Activated CD4-positive, alpha-beta memory T cell treated with anti-CD3 and anti-CD28 coated beads, Interleukin-2, amount 10 ng/mL, durations not matched to agents 7 days and 5 days (primary cell): ENCODE measurements around the gene OTUD3. TPM values are rescaled to one million over a fixed set of nuclear protein-coding genes. Genes with fewer than 3 reads are reported as not detected.

Source experiments
- CTCF ChIA-PET: fragments of 350-600 bp; sonication (Branson Sonifier 250); formaldehyde crosslinking; loops from one replicate; lab custom pipeline; 2021; ENCODE audit warnings: antibody characterized with exemption, inconsistent platforms; lab: Charles Lee
- POLR2A ChIA-PET: fragments of 350-600 bp; sonication (Branson Sonifier 250); formaldehyde crosslinking; loops from one replicate; lab custom pipeline; 2021; ENCODE audit warnings: antibody characterized with exemption; lab: Charles Lee
- DNase-seq: peaks from one replicate; pipeline ENCODE4 v3.0.0-alpha.2; 2020
- H3K27ac Mint-ChIP-seq: one replicate; pipeline ENCODE4 v1.8.0; 2021; ENCODE audit warnings: mild to moderate bottlenecking, mixed read lengths
- H3K27me3 Mint-ChIP-seq: one replicate; pipeline ENCODE4 v1.8.0; 2021; ENCODE audit warnings: mixed read lengths
- H3K36me3 Mint-ChIP-seq: one replicate; pipeline ENCODE4 v1.8.0; 2021; ENCODE audit warnings: low read depth, mixed read lengths
- H3K4me1 Mint-ChIP-seq: one replicate; pipeline ENCODE4 v1.8.0; 2021; ENCODE audit warnings: mixed read lengths
- H3K4me3 Mint-ChIP-seq: one replicate; pipeline ENCODE4 v1.8.0; 2021; ENCODE audit warnings: mild to moderate bottlenecking, mixed read lengths
- H3K9me3 Mint-ChIP-seq: one replicate; pipeline ENCODE4 v1.8.0; 2021; ENCODE audit warnings: mixed read lengths
- total RNA-seq, 2 experiments: library from RNA; stranded (reverse); gene quantifications; one replicate each; pipeline ENCODE4 v1.2.3, GENCODE V29; 2021

OTUD3 gene
- total RNA-seq, 2 experiments from 2014 or later: 6.7 to 7.6 TPM

DNA sequence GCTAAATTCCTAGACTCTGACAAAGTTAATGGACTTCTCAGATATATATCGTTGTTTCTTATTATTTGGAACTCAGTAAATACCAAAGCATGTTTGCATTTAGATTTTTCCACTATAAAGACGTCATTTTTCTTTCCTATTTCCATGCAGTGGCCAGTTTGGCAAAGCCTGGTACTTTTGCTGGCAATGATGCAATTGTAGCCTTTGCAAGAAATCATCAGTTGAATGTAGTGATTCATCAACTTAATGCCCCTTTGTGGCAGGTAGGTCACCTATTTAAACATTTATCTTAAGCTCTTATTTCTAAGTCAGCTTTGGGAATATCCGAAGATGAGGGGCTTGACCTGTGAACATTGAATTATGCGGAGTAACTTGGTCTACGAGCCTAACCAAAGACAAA lies 12.0 kb downstream of the OTUD3 start:
- Mint-ChIP-seq H3K27ac (no peak overlapping the region), H3K27me3 (no peaks in the 10 kb centered on the region), H3K4me1 (no peaks in the 10 kb centered on the region), H3K4me3 (no peak overlapping the region), H3K36me3 (peaks cover 46% of the 10 kb centered on the region), H3K9me3 (no peaks in the 10 kb centered on the region)
- DNase-seq: no peak
- CTCF ChIA-PET: interaction anchor here (0.9 to 1.8 kb wide), 4 partner anchors 11 to 232 kb away, joined by 3 to 5 read pairs (median 4); partner anchors contain the start of gene OTUD3
- POLR2A ChIA-PET: no interaction called here

DNA sequence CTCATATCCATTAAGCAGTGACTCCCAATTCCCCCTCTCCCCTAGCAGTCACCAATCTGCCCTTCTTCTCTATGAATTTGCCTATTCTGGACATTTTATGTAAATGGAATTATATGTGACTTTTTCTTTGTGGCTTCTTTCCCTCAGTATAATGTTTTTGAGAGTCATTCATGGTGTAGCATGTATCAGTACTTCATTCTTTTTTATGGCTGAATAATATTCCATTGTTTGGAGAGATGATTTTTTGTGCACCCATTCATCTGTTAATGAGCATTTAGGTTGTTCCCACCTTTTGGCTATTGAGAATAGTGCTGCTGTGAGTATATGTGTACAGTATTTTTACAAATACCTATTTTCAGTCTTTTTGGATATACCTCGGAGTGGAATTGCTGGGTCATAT lies 19.5 kb downstream of the OTUD3 start:
- ChIA-PET POLR2A (no interaction called here), CTCF (interaction anchor here (0.8 kb wide), 1 partner anchor 311 kb away, joined by 3 read pairs; no protein-coding TSS in a partner anchor)
- no peaks in the 10 kb centered on the region for H3K27me3 Mint-ChIP-seq
- H3K4me3 Mint-ChIP-seq: no peak overlapping the region
- peaks cover 2% of the 10 kb centered on the region for H3K9me3 Mint-ChIP-seq
- no peak overlapping the region for H3K27ac Mint-ChIP-seq
- H3K4me1 Mint-ChIP-seq: no peaks in the 10 kb centered on the region
- DNase-seq: no peak
- peaks cover 56% of the 10 kb centered on the region for H3K36me3 Mint-ChIP-seq

DNA sequence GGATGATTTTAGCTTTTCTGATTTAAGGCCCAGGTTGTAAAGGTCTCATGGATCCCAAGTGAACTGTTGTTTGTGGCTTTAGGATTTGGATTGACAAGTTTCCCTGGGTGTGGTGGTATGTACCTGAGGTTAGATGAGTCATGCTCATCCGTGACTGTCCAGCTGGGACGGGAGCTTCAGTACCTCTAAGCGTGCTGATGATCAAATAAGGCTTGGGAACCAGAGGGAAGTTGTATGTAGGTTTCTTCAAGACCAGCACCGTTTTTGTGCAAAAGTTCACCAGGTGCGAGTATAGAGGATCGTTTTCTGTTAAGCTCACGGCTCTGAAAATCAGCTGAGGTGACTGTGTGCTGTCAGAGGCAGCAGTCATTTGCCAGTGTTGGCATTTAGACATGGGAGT lies 21.4 kb downstream of the OTUD3 start:
- H3K27ac Mint-ChIP-seq: no peak overlapping the region
- POLR2A ChIA-PET: no interaction called here
- H3K36me3 Mint-ChIP-seq: peaks cover 69% of the 10 kb centered on the region
- no peaks in the 10 kb centered on the region for H3K4me1 Mint-ChIP-seq
- H3K4me3 Mint-ChIP-seq: no peak overlapping the region
- H3K9me3 Mint-ChIP-seq: peaks cover 2% of the 10 kb centered on the region
- no peak for DNase-seq
- CTCF ChIA-PET: no interaction called here
- no peaks in the 10 kb centered on the region for H3K27me3 Mint-ChIP-seq

DNA sequence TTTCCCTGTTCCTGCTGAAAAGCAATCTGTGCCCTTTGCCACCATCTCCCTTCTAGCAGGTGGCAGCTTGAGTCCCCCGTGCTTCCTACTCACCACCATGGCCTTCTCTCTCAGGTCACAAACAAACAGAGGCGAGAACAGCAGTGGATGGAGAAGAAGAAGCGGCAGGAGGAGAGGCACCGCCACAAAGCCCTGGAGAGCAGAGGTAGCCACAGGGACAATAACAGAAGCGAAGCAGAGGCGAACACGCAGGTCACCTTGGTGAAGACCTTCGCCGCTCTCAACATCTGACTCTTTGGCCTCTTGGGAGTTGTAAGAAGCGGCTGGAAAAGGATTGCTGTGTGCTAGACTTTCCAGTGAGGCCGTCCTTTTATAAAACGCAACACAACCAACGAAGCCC lies 25.3 kb downstream of the OTUD3 start:
- H3K9me3 Mint-ChIP-seq: no peaks in the 10 kb centered on the region
- no peaks in the 10 kb centered on the region for H3K27me3 Mint-ChIP-seq
- H3K27ac Mint-ChIP-seq: no peak overlapping the region
- ChIA-PET POLR2A (no interaction called here), CTCF (interaction anchor here (1.4 kb wide), 1 partner anchor 10 kb away, joined by 5 read pairs; no protein-coding TSS in a partner anchor)
- peaks cover 68% of the 10 kb centered on the region for H3K36me3 Mint-ChIP-seq
- DNase-seq: no peak
- H3K4me3 Mint-ChIP-seq: no peak overlapping the region
- no peaks in the 10 kb centered on the region for H3K4me1 Mint-ChIP-seq

DNA sequence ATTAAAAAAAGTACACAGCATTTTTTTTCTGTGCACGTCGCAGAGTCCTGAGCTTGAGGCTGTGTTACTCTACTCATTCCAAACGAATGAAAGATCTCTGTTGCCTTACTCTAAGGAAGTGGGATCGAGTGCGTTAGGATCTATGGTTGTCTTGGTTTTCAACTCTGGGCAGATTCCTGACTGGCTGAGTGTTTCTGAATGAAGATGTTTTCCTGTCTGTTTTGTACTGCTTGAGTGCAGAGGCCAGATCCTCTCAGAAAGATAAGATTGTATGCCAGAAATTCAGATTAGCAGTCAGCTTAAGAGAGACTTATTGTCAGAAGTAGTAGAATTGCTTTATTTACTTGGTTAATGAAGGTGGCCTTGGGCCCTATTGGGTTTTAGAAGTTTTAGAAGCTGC lies 27.2 kb downstream of the OTUD3 start:
- H3K36me3 Mint-ChIP-seq: peaks cover 68% of the 10 kb centered on the region
- H3K4me1 Mint-ChIP-seq: no peaks in the 10 kb centered on the region
- DNase-seq: no peak
- no peak overlapping the region for H3K27ac Mint-ChIP-seq
- no peaks in the 10 kb centered on the region for H3K27me3 Mint-ChIP-seq
- H3K4me3 Mint-ChIP-seq: no peak overlapping the region
- POLR2A ChIA-PET: no interaction called here
- H3K9me3 Mint-ChIP-seq: no peaks in the 10 kb centered on the region
- CTCF ChIA-PET: no interaction called here

DNA sequence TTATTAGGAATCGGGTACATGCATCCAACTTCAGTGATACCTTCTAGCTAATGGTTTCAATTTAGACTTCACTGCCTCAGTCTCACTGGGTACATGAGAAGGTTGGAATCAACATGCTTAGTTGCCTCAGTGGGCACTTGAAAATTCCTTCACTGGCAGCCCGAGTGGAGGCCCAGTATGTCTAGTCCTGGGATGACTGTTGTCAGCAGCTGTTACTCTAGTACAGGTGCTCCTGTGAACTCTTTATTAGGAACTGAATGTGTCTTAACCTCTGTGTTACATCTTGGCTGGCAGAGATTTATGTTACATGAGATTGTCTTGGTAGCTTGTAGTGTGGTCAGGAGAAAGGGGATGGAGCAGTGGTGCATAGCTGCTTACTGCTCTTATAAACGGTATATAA lies 27.8 kb downstream of the OTUD3 start:
- H3K4me3 Mint-ChIP-seq: no peak overlapping the region
- peaks cover 62% of the 10 kb centered on the region for H3K36me3 Mint-ChIP-seq
- H3K27me3 Mint-ChIP-seq: no peaks in the 10 kb centered on the region
- no peak overlapping the region for H3K27ac Mint-ChIP-seq
- no peaks in the 10 kb centered on the region for H3K9me3 Mint-ChIP-seq
- no peak for DNase-seq
- ChIA-PET CTCF (interaction anchor here (0.7 to 1.1 kb wide), 2 partner anchors 261 to 303 kb away, joined by 3 read pairs; no protein-coding TSS in a partner anchor), POLR2A (no interaction called here)
- no peaks in the 10 kb centered on the region for H3K4me1 Mint-ChIP-seq

DNA sequence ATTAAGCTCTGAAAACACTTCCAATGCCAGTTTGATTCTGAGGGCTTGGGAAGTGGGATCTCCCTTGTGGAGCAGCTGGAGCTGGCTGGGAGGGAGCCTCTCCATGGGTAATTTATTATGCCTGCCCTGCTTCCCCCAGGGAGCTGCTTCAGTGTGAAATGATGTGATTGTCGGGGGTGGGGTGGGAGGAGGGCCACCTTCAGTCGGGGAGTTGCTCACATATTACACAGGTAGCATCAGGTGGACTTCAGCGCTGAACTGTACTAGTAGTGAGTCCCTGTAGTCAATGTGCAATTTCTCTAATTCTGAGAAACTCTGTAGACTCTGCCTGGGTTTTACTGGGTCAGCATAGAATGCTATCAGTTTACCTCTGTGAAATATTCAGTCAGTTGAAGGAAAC lies 28.5 kb downstream of the OTUD3 start:
- Mint-ChIP-seq H3K4me1 (no peaks in the 10 kb centered on the region), H3K9me3 (no peaks in the 10 kb centered on the region), H3K27ac (no peak overlapping the region), H3K27me3 (no peaks in the 10 kb centered on the region), H3K4me3 (no peak overlapping the region), H3K36me3 (peaks cover 59% of the 10 kb centered on the region)
- CTCF ChIA-PET: interaction anchor here (0.7 to 1.1 kb wide), 2 partner anchors 261 to 303 kb away, joined by 3 read pairs; no protein-coding TSS in a partner anchor
- DNase-seq: no peak
- POLR2A ChIA-PET: no interaction called here

DNA sequence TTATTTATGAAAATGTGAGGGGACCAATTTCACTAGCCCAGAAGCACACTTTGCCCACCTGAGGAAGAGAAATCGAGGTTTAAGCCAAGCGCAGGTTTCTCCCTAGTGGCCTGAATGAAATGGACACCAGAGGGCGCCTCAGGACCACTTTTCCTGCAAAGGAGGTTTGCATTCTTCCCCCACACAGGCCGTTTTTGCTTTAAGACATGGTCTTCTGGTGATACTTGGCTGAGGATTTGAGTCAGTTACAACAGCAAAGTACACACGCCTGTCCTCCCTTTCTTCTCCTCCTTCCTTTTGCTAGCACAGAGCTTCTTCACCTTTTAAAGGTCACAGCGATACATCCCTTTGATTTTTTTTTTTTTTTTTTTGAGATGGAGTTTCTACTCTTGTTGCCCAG lies 35.9 kb downstream of the OTUD3 start:
- DNase-seq: peak; percentile 80
- POLR2A ChIA-PET: no interaction called here
- Mint-ChIP-seq H3K4me3 (no peak overlapping the region), H3K9me3 (no peaks in the 10 kb centered on the region), H3K27ac (no peak overlapping the region), H3K36me3 (no peaks in the 10 kb centered on the region), H3K27me3 (no peaks in the 10 kb centered on the region), H3K4me1 (no peaks in the 10 kb centered on the region)
- CTCF ChIA-PET: interaction anchor here (0.7 to 5.2 kb wide), 6 partner anchors 10 to 278 kb away, joined by 3 to 48 read pairs (median 5); no protein-coding TSS in a partner anchor

DNA sequence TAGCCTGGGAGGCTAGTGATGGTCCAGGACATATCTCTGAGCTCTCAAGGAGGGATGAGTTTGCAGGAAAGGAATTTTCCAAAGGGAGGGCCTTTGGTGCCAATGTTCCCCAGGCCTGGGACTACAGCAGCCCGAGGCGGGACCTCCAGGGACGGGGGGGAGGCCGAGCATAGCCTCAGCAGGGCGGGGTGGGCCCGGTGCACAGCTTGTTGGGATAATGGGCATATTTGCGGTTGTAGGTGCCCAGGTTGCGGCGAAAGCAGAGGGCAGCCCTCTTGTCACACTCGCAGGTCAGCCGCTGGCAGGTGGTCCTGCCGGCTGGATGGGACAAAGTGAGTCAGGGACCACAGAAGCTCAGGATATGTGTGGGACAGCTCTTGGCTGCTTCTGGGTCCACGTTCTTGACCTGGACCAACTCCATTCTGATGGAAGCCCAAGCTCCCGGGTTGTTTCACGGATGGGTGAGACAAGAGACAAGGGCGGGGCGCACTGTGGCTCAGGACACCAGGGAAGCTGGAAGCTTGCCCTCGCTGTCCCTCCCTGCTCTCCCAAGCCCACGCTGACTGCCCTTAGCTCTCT lies 38.0 kb downstream of the OTUD3 start:
- no peak for DNase-seq
- Mint-ChIP-seq H3K27ac (no peak overlapping the region), H3K36me3 (no peaks in the 10 kb centered on the region), H3K27me3 (no peaks in the 10 kb centered on the region), H3K4me3 (no peak overlapping the region), H3K9me3 (no peaks in the 10 kb centered on the region), H3K4me1 (no peaks in the 10 kb centered on the region)
- ChIA-PET CTCF (interaction anchor here (2.4 to 5.2 kb wide), 2 partner anchors 15 to 233 kb away, joined by 5 to 48 read pairs; no protein-coding TSS in a partner anchor), POLR2A (interaction anchor here (1.3 kb wide), 1 partner anchor 15 kb away, joined by 4 read pairs; no protein-coding TSS in a partner anchor)

DNA sequence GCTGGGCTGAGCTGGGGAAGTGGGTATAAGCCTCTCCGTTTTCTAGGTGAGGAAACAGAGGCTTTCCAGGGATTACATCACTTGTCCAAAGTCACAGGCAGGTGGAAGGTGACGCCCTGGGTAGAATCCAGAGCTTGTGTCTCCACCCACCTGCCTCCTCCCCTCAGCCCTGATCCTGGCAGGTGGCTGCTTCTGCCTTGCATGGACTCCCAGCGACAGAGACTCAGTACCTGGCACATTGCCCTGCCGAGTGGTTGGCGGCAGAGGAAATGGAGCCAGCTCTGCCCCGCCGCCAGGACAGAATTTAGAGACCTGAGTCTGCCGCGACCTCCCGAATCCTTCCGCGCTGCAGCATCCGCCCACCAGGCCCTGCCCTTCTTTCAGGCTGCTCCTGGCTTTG lies 39.1 kb downstream of the OTUD3 start:
- H3K27me3 Mint-ChIP-seq: no peaks in the 10 kb centered on the region
- no peaks in the 10 kb centered on the region for H3K9me3 Mint-ChIP-seq
- H3K4me1 Mint-ChIP-seq: no peaks in the 10 kb centered on the region
- DNase-seq: no peak
- no peak overlapping the region for H3K4me3 Mint-ChIP-seq
- H3K27ac Mint-ChIP-seq: no peak overlapping the region
- POLR2A ChIA-PET: interaction anchor here (1.3 kb wide), 1 partner anchor 14 kb away, joined by 4 read pairs; no protein-coding TSS in a partner anchor
- no peaks in the 10 kb centered on the region for H3K36me3 Mint-ChIP-seq
- CTCF ChIA-PET: interaction anchor here (1.1 to 2.4 kb wide), 2 partner anchors 16 to 232 kb away, joined by 3 to 5 read pairs; no protein-coding TSS in a partner anchor

DNA sequence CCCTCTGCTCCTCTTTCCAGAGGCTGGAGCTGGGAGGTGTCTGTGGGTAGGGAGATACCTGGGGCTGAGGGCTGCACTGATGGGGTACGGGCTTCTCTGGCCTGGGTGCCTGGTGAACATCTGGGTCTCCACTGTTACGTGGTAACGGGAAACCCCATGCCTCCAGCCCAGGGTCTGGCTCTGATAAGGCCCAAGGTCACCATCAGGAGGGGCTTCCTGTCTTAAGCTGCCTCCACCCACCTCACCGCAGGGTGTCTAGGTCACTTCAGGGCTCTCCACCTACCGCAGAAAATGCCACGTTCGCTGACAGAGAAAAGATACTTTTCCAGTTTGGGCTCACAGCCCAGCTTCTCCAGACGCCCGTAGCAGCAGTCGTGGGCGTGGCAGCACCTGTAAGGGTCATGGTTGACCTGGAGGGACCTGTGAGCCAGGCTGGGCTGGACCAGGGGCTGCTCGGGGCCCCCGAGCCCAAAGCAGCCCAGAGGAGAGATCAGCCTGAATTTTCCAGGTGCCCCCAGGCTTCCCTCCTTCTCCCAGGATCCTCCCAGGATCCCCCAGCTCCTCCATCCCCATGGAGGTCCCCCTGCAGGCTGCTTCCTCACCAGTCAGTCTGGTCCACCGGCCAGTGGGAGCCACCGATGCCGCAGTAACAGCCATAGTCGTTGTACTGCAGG lies 40.0 kb downstream of the OTUD3 start:
- Mint-ChIP-seq H3K27ac (no peak overlapping the region), H3K9me3 (no peaks in the 10 kb centered on the region), H3K27me3 (no peaks in the 10 kb centered on the region), H3K4me1 (no peaks in the 10 kb centered on the region), H3K4me3 (no peak overlapping the region), H3K36me3 (no peaks in the 10 kb centered on the region)
- POLR2A ChIA-PET: no interaction called here
- DNase-seq: no peak
- CTCF ChIA-PET: interaction anchor here (1.1 kb wide), 1 partner anchor 231 kb away, joined by 3 read pairs; no protein-coding TSS in a partner anchor

DNA sequence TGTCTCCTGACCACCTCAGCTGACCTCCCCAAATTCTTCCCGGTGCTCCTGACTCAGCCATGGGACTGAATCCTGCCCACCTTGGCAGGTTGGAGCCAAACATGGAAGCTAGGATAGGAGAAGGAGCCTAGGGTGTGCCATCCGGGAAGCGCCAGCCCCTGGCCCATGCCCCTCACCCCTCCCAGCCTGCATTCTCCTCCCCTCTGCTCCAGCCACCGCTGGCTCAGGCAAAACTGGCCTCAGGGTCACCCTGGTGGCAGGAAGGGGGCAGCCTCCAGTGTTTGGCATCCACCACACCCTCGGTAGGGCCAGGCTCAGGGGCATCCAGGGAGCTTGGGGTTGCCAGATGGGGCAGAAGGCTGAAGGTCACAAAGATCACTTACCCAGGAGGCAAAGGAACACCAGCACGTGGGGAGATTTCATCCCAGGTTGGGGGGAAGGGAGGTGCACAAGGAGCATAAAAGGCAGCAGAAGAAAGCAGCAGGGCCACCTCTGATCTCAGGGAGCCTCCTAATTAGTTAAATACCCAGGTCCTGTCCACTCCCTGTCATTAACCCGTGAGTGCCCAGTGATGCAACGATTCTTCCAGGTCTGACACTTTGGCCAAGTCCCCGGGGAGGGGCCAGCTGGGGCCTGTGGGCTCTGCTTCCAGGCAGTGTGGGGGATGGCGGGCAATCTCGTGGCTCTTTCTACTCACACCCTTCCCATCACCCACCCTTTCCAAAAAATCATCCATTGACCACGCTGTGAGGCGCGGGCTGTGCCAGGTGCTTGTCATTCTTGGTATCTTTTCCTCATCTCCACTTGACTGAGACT lies 41.1 kb downstream of the OTUD3 start, which contains the start of gene PLA2G2E:
Gene PLA2G2E, minus strand, starts transcription at position 481 of the 816 bp plus-strand sequence. Its CDS starts 58 bp downstream, at position 423.
- no peak within 1 kb of the TSS for H3K4me3 Mint-ChIP-seq
- H3K27ac Mint-ChIP-seq: no peak within 1 kb of the TSS
- H3K27me3 Mint-ChIP-seq: no peaks in the 10 kb centered on the region
- no peaks in the 10 kb centered on the region for H3K9me3 Mint-ChIP-seq
- H3K4me1 Mint-ChIP-seq: no peaks in the 10 kb centered on the region
- POLR2A ChIA-PET: no interaction called here
- H3K36me3 Mint-ChIP-seq: no peaks in the 10 kb centered on the region
- no peak for DNase-seq
- CTCF ChIA-PET: no interaction called here

DNA sequence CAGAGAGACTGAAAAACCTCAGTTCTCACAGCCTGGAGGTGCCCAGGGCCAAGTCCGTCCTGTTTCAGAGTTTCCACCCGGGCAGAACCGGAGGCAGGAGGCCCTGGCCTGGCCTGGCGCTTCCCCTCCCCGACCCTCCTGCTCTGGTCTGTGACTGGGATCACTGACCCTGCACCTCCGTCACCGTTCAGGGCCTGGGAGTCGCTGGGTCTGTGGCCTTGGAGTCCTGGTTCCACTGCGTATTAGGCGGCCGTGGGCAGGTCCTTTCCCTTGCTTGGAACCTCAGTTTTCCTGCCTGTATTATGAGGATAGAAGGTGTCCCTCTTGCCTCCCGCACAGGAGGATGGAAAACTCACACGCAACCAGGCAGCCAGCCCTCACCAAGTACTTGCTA lies 41.8 kb downstream of the OTUD3 start:
- CTCF ChIA-PET: no interaction called here
- Mint-ChIP-seq H3K36me3 (no peaks in the 10 kb centered on the region), H3K27ac (no peak overlapping the region), H3K27me3 (no peaks in the 10 kb centered on the region), H3K4me1 (no peaks in the 10 kb centered on the region), H3K9me3 (no peaks in the 10 kb centered on the region), H3K4me3 (no peak overlapping the region)
- DNase-seq: no peak
- POLR2A ChIA-PET: no interaction called here
